SU-DHL-6 (cell line): ENCODE data around the gene TRIM28.
A peak's percentile ranks its signal among the peaks of the same experiment; 100 is the strongest.

Source experiments
- H2AFZ ChIP-seq: fragments of 200-600 bp; sonication (generic); 2 replicates; pipeline ENCODE4 v1.6.1; 2014; ENCODE audit warnings: low read depth, mild to moderate bottlenecking, moderate library complexity, mixed read lengths, antibody characterized with exemption, low read length; ENCODE audit not compliant: severe bottlenecking
- H3F3A ChIP-seq: fragments of 200-600 bp; shearing (Covaris generic); 2 replicates; pipeline ENCODE4 v1.6.0; 2016; ENCODE audit warnings: antibody characterized with exemption, mild to moderate bottlenecking; ENCODE audit not compliant: insufficient read depth
- H3K27ac ChIP-seq: fragments of 200-600 bp; sonication (generic); 2 replicates; pipeline ENCODE4 v1.5.1; 2016; ENCODE audit warnings: low read depth, mild to moderate bottlenecking, low read length, moderate library complexity, mixed read lengths
- H3K27me3 ChIP-seq: fragments of 200-600 bp; sonication (generic), shearing (Covaris generic); 2 replicates; pipeline ENCODE4 v1.6.0; 2014; ENCODE audit warnings: mild to moderate bottlenecking, low read length
- H3K36me3 ChIP-seq: fragments of 200-600 bp; sonication (generic); 2 replicates; pipeline ENCODE4 v1.6.1; 2014; ENCODE audit warnings: mild to moderate bottlenecking, low read length, mixed read lengths
- H3K4me2 ChIP-seq: fragments of 300-600, 200-600 bp; shearing (Covaris generic), sonication (generic); 2 replicates; pipeline ENCODE4 v1.6.0; 2014; ENCODE audit warnings: low read length, low read depth, mild to moderate bottlenecking; ENCODE audit not compliant: poor library complexity, severe bottlenecking
- H3K4me3 ChIP-seq: fragments of 200-600 bp; sonication (generic); 2 replicates; pipeline ENCODE4 v1.5.1; 2014; ENCODE audit warnings: antibody characterized with exemption, low read length, mild to moderate bottlenecking, mixed read lengths; ENCODE audit not compliant: insufficient read depth, poor library complexity, severe bottlenecking
- H3K79me2 ChIP-seq: fragments of 200-600 bp; sonication (generic); 2 replicates; pipeline ENCODE4 v1.6.1; 2014; ENCODE audit warnings: mild to moderate bottlenecking, low read length, moderate library complexity; ENCODE audit not compliant: insufficient read depth
- H3K9ac ChIP-seq: fragments of 200-600 bp; sonication (generic); 2 replicates; pipeline ENCODE4 v1.7.0; 2014; ENCODE audit warnings: mild to moderate bottlenecking, low read length
- H3K9me2 ChIP-seq: fragments of 200-600 bp; sonication (generic); replicated peaks from 2 replicates; pipeline ENCODE4 v1.6.1; 2014; ENCODE audit warnings: low read length; ENCODE audit not compliant: insufficient read depth
- H3K9me3 ChIP-seq: fragments of 200-600 bp; sonication (generic); 2 replicates; pipeline ENCODE4 v1.6.1; 2014; ENCODE audit warnings: low read length, mixed read lengths; ENCODE audit not compliant: insufficient read depth
- H4K20me1 ChIP-seq: fragments of 200-600 bp; sonication (generic); 2 replicates; pipeline ENCODE4 v1.6.1; 2014; ENCODE audit warnings: low read depth, mild to moderate bottlenecking, antibody characterized with exemption, low read length, moderate library complexity, mixed read lengths
- CTCF ChIP-seq: fragments of 200-600 bp; sonication (generic); IDR thresholded peaks from one replicate; pipeline ENCODE4 v1.5.1; 2017; ENCODE audit warnings: antibody characterized with exemption, mild to moderate bottlenecking, low read length, moderate library complexity; ENCODE audit not compliant: insufficient read depth, poor library complexity, severe bottlenecking
- EZH2phosphoT487 ChIP-seq: fragments of 200-600 bp; sonication (generic), shearing (Covaris generic); conservative IDR thresholded peaks from 2 replicates; pipeline ENCODE4 v1.6.1; 2018; ENCODE audit warnings: mild to moderate bottlenecking, antibody characterized with exemption, low read length, moderate library complexity, mixed read lengths

The TRIM28 gene

DNA sequence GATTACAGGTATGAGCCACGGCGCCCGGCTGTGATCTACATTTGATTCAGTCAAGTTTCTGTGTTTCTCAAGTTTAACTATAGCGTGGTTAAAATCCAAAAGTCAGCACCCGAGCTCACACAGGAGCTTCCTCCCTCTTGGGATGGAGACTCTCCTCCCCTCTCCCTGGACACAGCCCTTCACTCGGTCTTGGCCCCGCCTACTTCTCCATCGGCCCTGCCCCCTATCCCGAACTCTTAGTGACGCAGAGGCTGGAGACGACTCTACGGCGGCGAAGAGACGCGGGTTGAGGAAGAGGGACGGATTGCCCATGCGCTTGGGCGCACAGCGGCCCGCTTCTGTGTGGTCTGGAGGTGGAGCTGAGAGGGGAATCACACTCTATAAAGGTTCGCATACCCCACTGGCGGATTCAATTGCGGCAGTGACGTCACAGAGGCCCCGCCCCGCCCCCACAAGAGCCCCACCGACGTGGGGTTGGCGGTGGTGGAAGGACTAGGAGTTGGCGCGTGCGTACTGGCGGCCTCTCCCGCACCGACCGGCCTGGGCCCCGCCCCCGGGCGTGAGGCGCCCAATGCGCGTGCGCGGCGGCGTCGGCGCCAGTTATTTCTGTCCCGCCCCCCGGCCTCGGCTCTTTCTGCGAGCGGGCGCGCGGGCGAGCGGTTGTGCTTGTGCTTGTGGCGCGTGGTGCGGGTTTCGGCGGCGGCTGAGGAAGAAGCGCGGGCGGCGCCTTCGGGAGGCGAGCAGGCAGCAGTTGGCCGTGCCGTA, at the start of gene TRIM28:
Gene TRIM28 (plus strand): TSS at position 239 of the 765 bp plus-strand sequence. CDS start 694 bp downstream, outside the sequence.
- Histone ChIP-seq H3K27ac (peak within 1 kb of the TSS; percentile 82), H3K9me3 (no peaks in the 10 kb centered on the region), H2AFZ (peak within 1 kb of the TSS; percentile 81), H3F3A (0 out of 2 replicates have a peak, but pooled peaks cover 8% of the 10 kb centered on the region), H3K27me3 (no peaks in the 10 kb centered on the region), H3K79me2 (peaks cover 40% of the 10 kb centered on the region), H3K4me3 (peak within 1 kb of the TSS; percentile 100), H3K36me3 (peaks cover 17% of the 10 kb centered on the region), H4K20me1 (peaks cover 24% of the 10 kb centered on the region), H3K9me2 (no peaks in the 10 kb centered on the region), H3K9ac (peak within 1 kb of the TSS; percentile 98), H3K4me2 (peak within 1 kb of the TSS; percentile 77)
- TF ChIP-seq CTCF (no peak), EZH2phosphoT487 (no peak)

GRCh38 chr19:58497634-58498170, 46.2 kb upstream of the TRIM28 start:
- Histone ChIP-seq H2AFZ (no peak overlapping the region), H3K79me2 (no peaks in the 10 kb centered on the region), H3K27ac (no peak overlapping the region), H4K20me1 (no peaks in the 10 kb centered on the region), H3K9me2 (no peaks in the 10 kb centered on the region), H3K36me3 (no peaks in the 10 kb centered on the region), H3F3A (peaks cover 5% of the 10 kb centered on the region; the same call in 1 of the 2 replicates), H3K9me3 (no peaks in the 10 kb centered on the region), H3K9ac (no peak overlapping the region), H3K4me2 (peak overlapping the region; percentile 74), H3K4me3 (no peak overlapping the region), H3K27me3 (no peaks in the 10 kb centered on the region)
- TF ChIP-seq CTCF = no peak

DNA sequence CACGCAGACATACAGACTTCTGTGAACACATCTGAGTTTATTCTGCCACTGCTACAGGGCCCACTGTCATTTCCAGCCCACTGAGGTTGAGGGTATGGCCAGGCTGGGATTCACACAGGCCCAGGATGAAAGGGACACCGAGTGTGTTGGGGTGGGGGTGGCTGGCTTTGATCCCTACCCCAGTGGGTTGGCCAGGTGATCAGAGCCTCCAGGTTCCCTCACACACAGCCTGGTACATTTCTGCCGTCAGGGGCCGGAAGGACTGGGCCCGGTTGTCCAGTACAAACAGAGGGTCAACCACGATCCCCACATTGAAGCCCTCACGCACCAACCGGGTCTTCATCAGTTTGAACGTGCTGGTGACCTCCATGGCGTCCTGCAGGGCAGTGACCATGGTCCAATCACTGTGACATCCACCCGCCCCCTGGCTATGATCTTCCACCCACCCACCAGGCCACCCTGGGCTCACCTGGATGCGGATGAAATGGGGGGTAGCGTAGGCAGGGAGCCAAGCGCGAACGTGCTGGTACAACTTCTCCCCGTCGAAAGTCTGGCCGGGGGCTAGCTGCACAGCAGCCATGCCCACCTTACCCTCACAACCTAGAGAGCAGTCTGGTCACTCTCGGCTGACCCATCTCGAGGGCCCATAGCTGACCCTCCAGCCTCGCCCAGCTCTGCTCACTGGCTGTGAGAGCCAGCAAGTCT, 45.4 kb upstream of the TRIM28 start:
- H3K9me3 ChIP-seq = no peaks in the 10 kb centered on the region
- peak overlapping the region; percentile 59 for H3K9ac ChIP-seq
- no peaks in the 10 kb centered on the region for H3K9me2 ChIP-seq
- peaks cover 5% of the 10 kb centered on the region; the same call in 1 of the 2 replicates for H3F3A ChIP-seq
- H3K27me3 ChIP-seq = no peaks in the 10 kb centered on the region
- H3K79me2 ChIP-seq = no peaks in the 10 kb centered on the region
- H2AFZ ChIP-seq = peak overlapping the region; percentile 86
- no peaks in the 10 kb centered on the region for H3K36me3 ChIP-seq
- H4K20me1 ChIP-seq = no peaks in the 10 kb centered on the region
- peak overlapping the region; percentile 74 for H3K4me2 ChIP-seq
- no peak overlapping the region for H3K27ac ChIP-seq
- H3K4me3 ChIP-seq = peak overlapping the region; percentile 66
- TF ChIP-seq EZH2phosphoT487 (no peak), CTCF (no peak)
